Measurements from ENCODE around the gene TFF3.

The TFF3 gene

DNA sequence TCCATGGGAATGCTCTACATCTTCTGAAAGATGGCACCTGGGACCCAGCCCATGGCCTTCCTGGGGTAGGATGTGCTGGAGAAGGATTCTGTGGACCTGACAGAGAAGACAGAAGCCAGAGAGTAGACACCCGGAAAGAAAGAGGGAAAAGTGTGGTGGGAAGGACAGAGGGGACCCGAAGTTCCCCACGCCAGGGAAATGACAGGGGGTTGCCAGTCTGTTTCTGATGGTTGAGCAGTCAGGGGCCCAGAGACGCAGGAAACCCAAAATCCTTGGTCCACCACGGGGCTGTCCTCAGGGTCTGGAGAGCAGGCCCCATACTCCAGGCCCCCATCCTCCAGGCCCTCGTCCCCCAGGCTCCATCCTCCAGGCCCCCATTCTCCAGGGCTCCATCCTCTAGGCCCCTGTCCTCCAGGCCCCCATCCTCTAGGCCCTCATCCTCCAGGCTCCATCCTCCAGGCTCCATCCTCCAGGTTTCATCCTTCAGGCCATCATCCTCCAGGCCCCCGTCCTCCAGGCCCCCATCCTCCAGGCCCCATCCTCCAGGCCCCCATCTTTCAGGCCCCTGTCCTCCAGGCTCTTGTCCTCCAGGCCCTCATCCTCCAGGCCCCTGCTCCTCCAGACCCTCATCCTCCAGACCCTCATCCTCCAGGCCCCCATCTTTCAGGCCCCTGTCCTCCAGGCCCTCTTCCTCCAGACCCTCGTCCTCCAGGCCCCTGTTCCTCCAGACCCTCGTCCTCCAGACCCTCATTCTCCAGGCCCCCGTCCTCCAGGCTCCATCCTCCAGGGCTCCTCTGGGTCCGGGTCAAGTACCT lies 36.6 kb upstream of the TFF3 start:
- no peaks in the 10 kb centered on the region for H3K27me3 ChIP-seq (ENCODE audit: insufficient read depth, insufficient read length)
- H3K36me3 ChIP-seq (ENCODE audit: insufficient read depth, insufficient read length, low read length): no peaks in the 10 kb centered on the region
- TF ChIP-seq YY1 (IDR thresholded peaks at IDR 0.05; ENCODE audit: insufficient read depth, insufficient read length) (no peak), ZNF274 (IDR thresholded peaks at IDR 0.05; ENCODE audit: low read depth, low read length) (no peak), SUZ12 (IDR thresholded peaks at IDR 0.05; ENCODE audit: extremely low read depth, insufficient read depth, insufficient read length) (no peak)
- DNase-seq (ENCODE audit: low read depth, low spot score): no peak
- H3K9ac ChIP-seq (ENCODE audit: insufficient read length, low read depth): no peak overlapping the region
- H3K4me3 ChIP-seq (ENCODE audit: insufficient read length, low read depth): no peak overlapping the region
- no peaks in the 10 kb centered on the region for H3K4me1 ChIP-seq (ENCODE audit: insufficient read depth, insufficient read length)
- no peaks in the 10 kb centered on the region for H3K9me3 ChIP-seq (ENCODE audit: insufficient read depth, low read length)

DNA sequence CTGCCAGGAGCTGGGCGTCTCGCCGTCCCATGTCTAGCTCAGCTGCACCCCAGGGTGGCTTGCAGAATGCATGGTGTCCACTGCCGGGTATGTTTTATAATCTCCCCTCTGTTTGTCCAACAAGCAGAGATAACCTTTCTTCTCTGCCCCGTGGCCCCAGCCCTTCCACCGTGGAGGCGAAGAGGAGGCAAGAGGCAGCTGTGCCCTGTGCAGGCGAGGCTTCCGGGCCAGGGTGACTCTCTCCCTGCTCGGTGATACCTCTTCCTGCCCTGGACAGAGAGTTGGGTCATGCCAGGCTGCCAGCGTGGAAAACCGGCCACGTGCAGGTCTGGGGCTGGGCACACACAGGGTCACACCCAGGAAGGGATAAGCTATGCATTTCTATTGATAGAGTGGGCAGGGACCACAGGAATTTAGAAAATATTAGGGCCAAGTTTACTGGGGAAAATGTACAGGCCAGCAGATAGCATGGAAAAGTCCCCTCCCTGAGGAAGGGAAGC lies 35.8 kb upstream of the TFF3 start, which contains the start of gene TFF2:
TSS of gene TFF2 (minus strand) at position 68 of the 500 bp plus-strand sequence. CDS start at position 31, 37 bp downstream.
- Histone ChIP-seq H3K36me3 (ENCODE audit: insufficient read depth, insufficient read length, low read length) (no peaks in the 10 kb centered on the region), H3K27me3 (ENCODE audit: insufficient read depth, insufficient read length) (no peaks in the 10 kb centered on the region), H3K9ac (ENCODE audit: insufficient read length, low read depth) (no peak within 1 kb of the TSS), H3K9me3 (ENCODE audit: insufficient read depth, low read length) (no peaks in the 10 kb centered on the region), H3K4me3 (ENCODE audit: insufficient read length, low read depth) (no peak within 1 kb of the TSS), H3K4me1 (ENCODE audit: insufficient read depth, insufficient read length) (no peaks in the 10 kb centered on the region)
- no peak for DNase-seq (ENCODE audit: low read depth, low spot score)
- no peak for TF ChIP-seq YY1 (IDR thresholded peaks at IDR 0.05; ENCODE audit: insufficient read depth, insufficient read length)
- no peak for TF ChIP-seq ZNF274 (IDR thresholded peaks at IDR 0.05; ENCODE audit: low read depth, low read length)
- no peak for TF ChIP-seq SUZ12 (IDR thresholded peaks at IDR 0.05; ENCODE audit: extremely low read depth, insufficient read depth, insufficient read length)

DNA sequence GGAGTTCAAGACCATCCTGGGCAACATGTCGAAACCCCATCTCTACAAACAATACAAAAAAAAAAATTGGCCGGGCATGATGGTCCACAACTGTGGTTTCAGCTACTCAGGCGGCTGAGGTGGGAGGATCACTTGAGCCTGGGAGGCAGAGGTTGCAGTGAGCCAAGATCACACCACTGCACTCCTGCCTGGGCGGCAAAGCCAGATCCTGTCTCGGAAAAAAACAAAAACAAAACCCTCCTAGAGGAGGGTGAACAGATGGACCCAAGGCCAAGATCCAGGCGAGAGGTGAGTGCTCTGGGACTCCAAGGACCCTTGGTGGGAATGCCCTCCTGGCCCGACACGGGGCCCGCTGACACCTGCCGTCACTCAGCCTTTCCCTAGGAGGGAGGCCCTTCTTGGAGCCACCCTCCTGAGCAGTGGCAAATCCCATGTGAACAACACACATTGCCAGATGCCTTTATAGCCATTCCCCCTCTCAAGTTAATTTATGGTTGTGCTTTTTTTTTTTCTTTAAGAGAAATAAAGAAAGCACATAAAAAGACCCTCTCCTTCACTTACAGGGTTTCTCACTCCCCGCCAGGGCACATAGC lies 35.2 kb upstream of the TFF3 start:
- no peak for DNase-seq (ENCODE audit: low read depth, low spot score)
- no peaks in the 10 kb centered on the region for H3K27me3 ChIP-seq (ENCODE audit: insufficient read depth, insufficient read length)
- H3K36me3 ChIP-seq (ENCODE audit: insufficient read depth, insufficient read length, low read length): no peaks in the 10 kb centered on the region
- no peak overlapping the region for H3K9ac ChIP-seq (ENCODE audit: insufficient read length, low read depth)
- H3K4me3 ChIP-seq (ENCODE audit: insufficient read length, low read depth): no peak overlapping the region
- no peaks in the 10 kb centered on the region for H3K4me1 ChIP-seq (ENCODE audit: insufficient read depth, insufficient read length)
- TF ChIP-seq SUZ12 (IDR thresholded peaks at IDR 0.05; ENCODE audit: extremely low read depth, insufficient read depth, insufficient read length) (no peak), YY1 (IDR thresholded peaks at IDR 0.05; ENCODE audit: insufficient read depth, insufficient read length) (no peak), ZNF274 (IDR thresholded peaks at IDR 0.05; ENCODE audit: low read depth, low read length) (no peak)
- H3K9me3 ChIP-seq (ENCODE audit: insufficient read depth, low read length): no peaks in the 10 kb centered on the region

DNA sequence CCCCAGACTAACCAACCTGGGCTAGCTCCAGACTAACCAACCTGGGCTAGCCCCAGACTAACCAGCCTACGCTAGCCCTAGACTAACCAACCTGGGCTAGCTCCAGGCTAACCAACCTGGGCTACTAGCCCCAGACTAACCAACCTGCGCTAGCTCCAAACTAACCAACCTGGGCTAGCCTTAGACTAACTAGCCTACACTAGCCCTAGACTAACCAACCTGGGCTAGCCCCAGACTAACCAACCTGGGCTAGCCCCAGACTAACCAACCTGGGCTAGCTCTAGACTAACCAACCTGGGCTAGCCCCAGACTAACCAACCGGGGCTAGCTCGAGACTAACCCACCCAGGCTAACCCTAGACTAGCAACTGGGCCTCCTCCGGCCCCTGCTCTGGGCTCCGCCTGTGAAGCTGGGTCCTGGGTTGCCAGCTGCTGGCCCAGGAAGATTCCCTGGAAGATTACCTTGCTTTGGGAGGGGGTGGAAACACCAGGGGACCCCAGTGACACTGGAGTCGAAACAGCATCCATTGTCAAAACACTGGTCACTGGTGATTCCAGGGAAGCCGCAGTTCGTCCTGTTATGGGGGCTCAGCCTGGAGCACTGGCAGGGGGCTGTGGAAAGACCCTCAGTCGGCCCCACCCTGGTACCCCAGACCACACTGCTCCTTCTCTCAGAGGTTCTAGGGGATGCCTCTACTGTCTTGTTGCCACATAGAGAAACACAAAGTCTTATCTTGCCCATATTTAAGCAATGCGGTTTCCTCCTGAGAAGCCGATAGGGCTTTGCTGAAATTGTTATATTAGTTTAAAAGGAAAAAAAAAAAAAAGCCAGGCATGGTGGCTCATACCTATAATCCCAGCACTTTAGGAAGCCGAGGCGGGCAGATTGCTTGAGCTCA lies 34.5 kb upstream of the TFF3 start:
- no peaks in the 10 kb centered on the region for H3K36me3 ChIP-seq (ENCODE audit: insufficient read depth, insufficient read length, low read length)
- H3K27me3 ChIP-seq (ENCODE audit: insufficient read depth, insufficient read length): no peaks in the 10 kb centered on the region
- H3K4me3 ChIP-seq (ENCODE audit: insufficient read length, low read depth): no peak overlapping the region
- TF ChIP-seq SUZ12 (IDR thresholded peaks at IDR 0.05; ENCODE audit: extremely low read depth, insufficient read depth, insufficient read length): no peak
- TF ChIP-seq ZNF274 (IDR thresholded peaks at IDR 0.05; ENCODE audit: low read depth, low read length): no peak
- no peak for TF ChIP-seq YY1 (IDR thresholded peaks at IDR 0.05; ENCODE audit: insufficient read depth, insufficient read length)
- no peak for DNase-seq (ENCODE audit: low read depth, low spot score)
- H3K4me1 ChIP-seq (ENCODE audit: insufficient read depth, insufficient read length): no peaks in the 10 kb centered on the region
- no peaks in the 10 kb centered on the region for H3K9me3 ChIP-seq (ENCODE audit: insufficient read depth, low read length)
- no peak overlapping the region for H3K9ac ChIP-seq (ENCODE audit: insufficient read length, low read depth)

DNA sequence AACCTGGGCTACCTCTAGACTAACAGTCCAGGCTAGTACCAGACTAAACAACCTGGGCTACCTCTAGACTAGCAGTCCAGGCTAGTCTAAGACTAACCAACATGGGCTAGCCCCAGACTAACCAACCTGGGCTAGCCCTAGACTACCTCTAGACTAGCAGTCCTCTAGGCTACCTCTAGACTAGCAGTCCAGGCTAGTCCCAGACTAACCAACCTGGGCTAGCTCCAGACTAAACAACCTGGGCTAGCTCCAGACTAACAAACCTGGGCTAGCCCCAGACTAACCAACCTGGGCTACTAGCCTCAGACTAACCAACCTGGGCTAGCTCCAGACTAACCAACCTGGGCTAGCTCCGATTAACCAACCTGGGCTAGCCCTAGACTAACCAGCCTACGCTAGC lies 33.6 kb upstream of the TFF3 start:
- no peak for DNase-seq (ENCODE audit: low read depth, low spot score)
- H3K36me3 ChIP-seq (ENCODE audit: insufficient read depth, insufficient read length, low read length): no peaks in the 10 kb centered on the region

DNA sequence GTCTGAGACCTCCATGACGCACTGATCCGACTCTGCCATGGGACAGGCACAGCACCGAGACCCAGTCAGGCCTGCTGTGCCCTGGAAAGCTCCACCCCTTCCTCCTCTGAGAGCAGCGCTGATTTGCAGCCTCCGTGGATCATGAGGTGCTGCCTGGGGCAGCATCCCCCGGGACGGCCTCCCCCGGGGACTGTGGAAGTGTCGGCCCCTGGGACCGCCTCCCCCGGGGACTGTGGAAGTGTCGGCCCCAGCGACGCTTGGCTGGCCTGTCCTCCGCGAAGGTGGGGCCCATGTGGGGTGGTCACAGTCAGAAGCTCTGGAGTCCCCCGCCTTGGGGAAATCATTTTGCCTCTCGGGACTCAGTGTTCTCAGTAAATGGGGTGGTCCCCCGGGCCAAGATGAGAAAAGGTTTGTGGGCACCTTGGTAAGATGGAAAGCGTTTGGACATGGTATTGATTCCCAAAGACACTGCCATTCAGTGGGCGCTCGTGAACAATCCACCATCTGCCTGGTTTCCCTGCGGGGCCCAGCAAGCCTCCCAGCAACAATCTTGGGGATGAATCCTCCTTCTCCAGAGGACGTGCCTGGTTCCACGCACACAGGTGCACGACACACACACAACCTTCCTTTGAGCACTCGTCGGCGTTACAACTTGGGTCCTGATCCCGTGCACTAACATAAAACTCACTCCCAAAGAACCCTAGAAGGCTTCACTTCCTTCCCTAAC lies 32.6 kb upstream of the TFF3 start:
- no peak overlapping the region for H3K9ac ChIP-seq (ENCODE audit: insufficient read length, low read depth)
- no peaks in the 10 kb centered on the region for H3K9me3 ChIP-seq (ENCODE audit: insufficient read depth, low read length)
- no peaks in the 10 kb centered on the region for H3K36me3 ChIP-seq (ENCODE audit: insufficient read depth, insufficient read length, low read length)
- TF ChIP-seq ZNF274 (IDR thresholded peaks at IDR 0.05; ENCODE audit: low read depth, low read length) (no peak), SUZ12 (IDR thresholded peaks at IDR 0.05; ENCODE audit: extremely low read depth, insufficient read depth, insufficient read length) (no peak), YY1 (IDR thresholded peaks at IDR 0.05; ENCODE audit: insufficient read depth, insufficient read length) (no peak)
- H3K27me3 ChIP-seq (ENCODE audit: insufficient read depth, insufficient read length): no peaks in the 10 kb centered on the region
- H3K4me3 ChIP-seq (ENCODE audit: insufficient read length, low read depth): no peak overlapping the region
- no peaks in the 10 kb centered on the region for H3K4me1 ChIP-seq (ENCODE audit: insufficient read depth, insufficient read length)
- DNase-seq (ENCODE audit: low read depth, low spot score): no peak

More for the DNA sequence above, 33.6 kb upstream of the TFF3 start:
- no peaks in the 10 kb centered on the region for H3K4me1 ChIP-seq (ENCODE audit: insufficient read depth, insufficient read length)
- no peaks in the 10 kb centered on the region for H3K9me3 ChIP-seq (ENCODE audit: insufficient read depth, low read length)
- H3K4me3 ChIP-seq (ENCODE audit: insufficient read length, low read depth): no peak overlapping the region
- no peak overlapping the region for H3K9ac ChIP-seq (ENCODE audit: insufficient read length, low read depth)
- no peaks in the 10 kb centered on the region for H3K27me3 ChIP-seq (ENCODE audit: insufficient read depth, insufficient read length)
- no peak for TF ChIP-seq SUZ12 (IDR thresholded peaks at IDR 0.05; ENCODE audit: extremely low read depth, insufficient read depth, insufficient read length)
- no peak for TF ChIP-seq ZNF274 (IDR thresholded peaks at IDR 0.05; ENCODE audit: low read depth, low read length)
- no peak for TF ChIP-seq YY1 (IDR thresholded peaks at IDR 0.05; ENCODE audit: insufficient read depth, insufficient read length)

Data from NT2/D1 (cell line).